Stomach (tissue), 9 donors: ENCODE data around the gene MYCBPAP. TPM values are rescaled to one million over a fixed set of nuclear protein-coding genes. Genes with fewer than 3 reads are reported as not detected.

ENCODE experiments used
- DNase-seq, 2 donors: peaks; one replicate each; pipeline versions ENCODE4 v3.0.0 to v3.0.0-alpha.2; 2013 to 2019
- H3K27ac ChIP-seq, 5 donors: fragments of 200-600 bp in 4 of 5; sonication (generic) in 4 of 5; one replicate each; pipeline ENCODE4 v1.5.1; 2013 to 2019; ENCODE audit warnings: mild to moderate bottlenecking in 1 of 5, moderate library complexity in 1 of 5
- H3K27me3 ChIP-seq, 3 donors: fragments of 200-600 bp; sonication (generic); one replicate each; pipeline ENCODE4 v1.5.1; 2017 to 2019; ENCODE audit warnings: mixed run types in 1 of 3
- H3K36me3 ChIP-seq, 4 donors: fragments of 200-600 bp; sonication (generic); 1 replicate in 3 of 4; 2 replicates in 1 of 4; pipeline ENCODE4 v1.5.1; 2016 to 2019
- H3K4me1 ChIP-seq, 4 donors: fragments of 200-600 bp; sonication (generic); one replicate each; pipeline ENCODE4 v1.5.1; 2016 to 2019
- H3K4me3 ChIP-seq, 4 donors: fragments of 200-600 bp; sonication (generic) in 3 of 4; one replicate each; pipeline ENCODE4 v1.5.1; 2016 to 2019; ENCODE audit warnings: mild to moderate bottlenecking in 1 of 4
- H3K9me3 ChIP-seq, 4 donors: fragments of 200-600 bp; sonication (generic); one replicate each; pipeline ENCODE4 v1.5.1; 2016 to 2019
- EP300 ChIP-seq: sonication (generic); formaldehyde crosslinking; IDR thresholded peaks from one replicate; pipeline ENCODE4 v1.6.1; 2017; ENCODE audit warnings: antibody characterized with exemption
- POLR2A ChIP-seq, 4 donors: fragments of 450-650 bp; IDR thresholded peaks; one replicate each; pipeline ENCODE4 v1.6.1; 2016; ENCODE audit warnings: antibody characterized with exemption in 4 of 4, control low read depth in 2 of 4, mild to moderate bottlenecking in 1 of 4, moderate library complexity in 1 of 4
- POLR2AphosphoS5 ChIP-seq, 3 donors: sonication (generic); formaldehyde crosslinking; IDR thresholded peaks; one replicate each; pipeline ENCODE4 v1.6.1; 2016; ENCODE audit warnings: antibody characterized with exemption in 3 of 3
- WGBS, 5 donors: extraction: QIAGEN DNeasy Blood & Tissue Kit in 3 of 5; methylation state at CpG; one replicate each; pipeline versions ENCODE4 v1.1.5 to v1.1.7; 2013 to 2018; 5-methylcytosine and 5-hydroxymethylcytosine counted together
- intact Hi-C: fragments of 100-400 bp; cut with DNase I; formaldehyde crosslinking; loops from one replicate; pipeline ENCODE4 v1.15.1; 2023; ENCODE audit warnings: low total_unique reads
- polyA plus RNA-seq, 3 donors: library from polyadenylated mRNA; stranded (reverse); fragments of 200-250 nt; gene quantifications; one replicate each; pipeline ENCODE4 v1.2.3, GENCODE V29; 2013
- total RNA-seq, 5 donors: library from RNA; depleted of rRNA; stranded (reverse); fragments of >200 nt; gene quantifications; one replicate each; pipeline versions ENCODE4 v1.1.0 to v1.2.3, GENCODE V29; 2014 to 2016
- TF ChIP-seq, protein P1 (sequence below), 7 experiments: fragments of 450-650 bp in 4 of 7; fragments of 200-600 bp in 3 of 7; sonication (generic) in 3 of 7; IDR thresholded peaks; one replicate each; pipeline ENCODE4 v1.5.1; 2016 to 2019; ENCODE audit warnings: antibody characterized with exemption in 7 of 7, control low read depth in 2 of 7, mild to moderate bottlenecking in 1 of 7
- donor health status: healthy with polysubstance abuse.
- donor health status: Bipolar disorder and iron deficiency.
- donor health status: healthy.

Gene MYCBPAP
- total and polyA plus RNA-seq, 8 donors, result 0.25 to 2.7 (median 1.1) TPM; not detected in 3

- intact Hi-C loops, result no loop called here
- WGBS, 5 donors, result 73 to 95% (median 76%) methylated on average over 4 of the region's 4 CpGs
- TF ChIP-seq EP300, result no peak
- TF ChIP-seq POLR2A (IDR thresholded peaks at IDR 0.05), result no peak
- no peak for TF ChIP-seq POLR2AphosphoS5 (IDR thresholded peaks at IDR 0.05)
- TF ChIP-seq, protein P1, sequence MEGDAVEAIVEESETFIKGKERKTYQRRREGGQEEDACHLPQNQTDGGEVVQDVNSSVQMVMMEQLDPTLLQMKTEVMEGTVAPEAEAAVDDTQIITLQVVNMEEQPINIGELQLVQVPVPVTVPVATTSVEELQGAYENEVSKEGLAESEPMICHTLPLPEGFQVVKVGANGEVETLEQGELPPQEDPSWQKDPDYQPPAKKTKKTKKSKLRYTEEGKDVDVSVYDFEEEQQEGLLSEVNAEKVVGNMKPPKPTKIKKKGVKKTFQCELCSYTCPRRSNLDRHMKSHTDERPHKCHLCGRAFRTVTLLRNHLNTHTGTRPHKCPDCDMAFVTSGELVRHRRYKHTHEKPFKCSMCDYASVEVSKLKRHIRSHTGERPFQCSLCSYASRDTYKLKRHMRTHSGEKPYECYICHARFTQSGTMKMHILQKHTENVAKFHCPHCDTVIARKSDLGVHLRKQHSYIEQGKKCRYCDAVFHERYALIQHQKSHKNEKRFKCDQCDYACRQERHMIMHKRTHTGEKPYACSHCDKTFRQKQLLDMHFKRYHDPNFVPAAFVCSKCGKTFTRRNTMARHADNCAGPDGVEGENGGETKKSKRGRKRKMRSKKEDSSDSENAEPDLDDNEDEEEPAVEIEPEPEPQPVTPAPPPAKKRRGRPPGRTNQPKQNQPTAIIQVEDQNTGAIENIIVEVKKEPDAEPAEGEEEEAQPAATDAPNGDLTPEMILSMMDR (IDR thresholded peaks at IDR 0.05), result no peak
- H3K4me3 ChIP-seq, result no peak overlapping the region
- H3K4me1 ChIP-seq, result peaks cover 26 to 42% (median 36%) of the 10 kb centered on the region in 4 donors
- DNase-seq, result no peak
- no peak overlapping the region for H3K27ac ChIP-seq
- H3K27me3 ChIP-seq, result peaks cover 0 to 33% (median 12%) of the 10 kb centered on the region in 3 donors
- no peaks in the 10 kb centered on the region for H3K9me3 ChIP-seq
- H3K36me3 ChIP-seq, result peaks cover 0 to 46% (median 34%) of the 10 kb centered on the region in 4 donors
Measured at GRCh38 chr17:50464736-50465135, 43.5 kb upstream of the MYCBPAP start.

- Histone ChIP-seq H3K36me3 (peaks cover 0 to 46% (median 34%) of the 10 kb centered on the region in 4 donors), H3K4me1 (peaks cover 26 to 43% (median 36%) of the 10 kb centered on the region in 4 donors), H3K27me3 (peaks cover 0 to 35% (median 12%) of the 10 kb centered on the region in 3 donors), H3K4me3 (no peak overlapping the region), H3K27ac (no peak overlapping the region), H3K9me3 (no peaks in the 10 kb centered on the region)
- WGBS, 5 donors, result 85 to 97% (median 91%) methylated on average over 6 of the region's 6 CpGs
- DNase-seq, result no peak
- TF ChIP-seq, protein P1 (IDR thresholded peaks at IDR 0.05), result no peak
- no peak for TF ChIP-seq POLR2AphosphoS5 (IDR thresholded peaks at IDR 0.05)
- TF ChIP-seq EP300, result no peak
- no peak for TF ChIP-seq POLR2A (IDR thresholded peaks at IDR 0.05)
- intact Hi-C loops, result no loop called here
Measured at GRCh38 chr17:50465171-50465570, 43.1 kb upstream of the MYCBPAP start.

DNA sequence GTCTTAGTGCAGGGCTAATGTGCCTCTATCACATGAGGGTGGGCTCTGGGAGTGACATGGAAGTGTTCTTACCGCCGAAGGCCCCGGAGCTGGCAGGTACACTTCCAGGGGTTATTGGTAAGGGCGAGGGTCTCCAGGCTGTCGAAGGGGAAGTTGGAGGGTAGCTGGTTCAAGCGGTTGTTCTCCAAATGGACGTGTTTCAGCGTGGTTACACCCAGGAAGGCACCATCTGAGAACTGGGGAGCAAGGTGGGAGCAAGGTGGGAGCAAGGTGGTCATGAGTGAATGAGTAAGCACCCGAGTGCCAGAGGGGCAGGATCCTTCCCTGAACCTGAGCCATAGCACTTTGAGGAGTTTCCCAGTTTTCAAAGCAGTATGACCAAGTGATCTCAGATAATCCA, 42.6 kb upstream of the MYCBPAP start:
- WGBS, 5 donors, result 92 to 98% (median 93%) methylated on average over 9 of the region's 9 CpGs
- Histone ChIP-seq H3K4me1 (peaks cover 26 to 43% (median 36%) of the 10 kb centered on the region in 4 donors), H3K27ac (peak overlapping the region in 2 of 5 donors; percentile 26 to 78), H3K9me3 (no peaks in the 10 kb centered on the region), H3K36me3 (peaks cover 0 to 46% (median 34%) of the 10 kb centered on the region in 4 donors), H3K27me3 (peaks cover 0 to 35% (median 12%) of the 10 kb centered on the region in 3 donors), H3K4me3 (no peak overlapping the region)
- no peak for DNase-seq
- intact Hi-C loops, result no loop called here
- TF ChIP-seq POLR2AphosphoS5 (IDR thresholded peaks at IDR 0.05) (no peak), EP300 (no peak), POLR2A (IDR thresholded peaks at IDR 0.05) (no peak)
- TF ChIP-seq, protein P1 (IDR thresholded peaks at IDR 0.05), result no peak

DNA sequence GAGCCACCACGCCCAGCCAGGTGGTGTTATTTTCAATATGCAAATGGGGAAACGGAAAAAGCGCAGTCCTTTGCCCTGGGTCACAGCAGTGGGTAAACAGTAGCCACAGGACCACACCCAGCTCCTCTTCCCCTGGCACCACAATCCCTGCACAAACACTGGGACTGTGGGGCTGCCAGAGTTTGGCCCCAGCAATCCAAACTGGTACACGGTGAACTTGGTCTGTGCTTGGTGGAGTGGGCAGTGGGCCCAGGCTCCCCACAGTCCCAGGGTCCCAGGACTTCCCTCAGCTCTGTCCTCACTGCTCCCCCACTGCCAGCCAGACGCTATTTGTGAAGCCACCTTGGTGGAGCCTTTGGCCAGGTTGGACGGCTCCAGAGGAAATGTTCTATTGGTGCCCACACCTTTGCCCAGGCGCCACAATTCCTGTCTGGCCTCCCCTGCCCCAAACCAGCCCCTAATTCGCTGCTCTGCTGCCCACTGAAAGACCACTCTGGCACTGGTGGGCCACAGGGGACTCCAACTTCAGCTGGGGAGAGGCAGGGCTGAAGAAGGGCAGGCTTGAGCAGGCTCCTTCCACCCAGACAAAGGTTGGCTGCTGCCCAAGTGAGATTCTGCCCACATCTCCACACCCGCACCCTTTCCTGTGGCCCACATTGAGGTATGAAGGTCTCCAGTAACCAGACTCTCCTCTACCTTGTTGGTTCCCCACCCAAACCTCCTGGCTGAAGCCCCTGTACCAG, 41.7 kb upstream of the MYCBPAP start:
- Histone ChIP-seq H3K27me3 (peaks cover 0 to 35% (median 12%) of the 10 kb centered on the region in 3 donors), H3K4me1 (peaks cover 26 to 43% (median 36%) of the 10 kb centered on the region in 4 donors), H3K27ac (peak overlapping the region; percentile 73 to 86 (median 78)), H3K4me3 (no peak overlapping the region), H3K36me3 (peaks cover 0 to 47% (median 36%) of the 10 kb centered on the region in 4 donors), H3K9me3 (no peaks in the 10 kb centered on the region)
- WGBS, 5 donors, result 30 to 67% (median 50%) methylated on average over 5 to 9 of the region's 9 CpGs
- intact Hi-C loops, result no loop called here
- TF ChIP-seq POLR2AphosphoS5 (IDR thresholded peaks at IDR 0.05) (peak in 1 of 3 donors; percentile 73), EP300 (no peak)
- peak; percentile 74 to 84 for DNase-seq
